Activated CD4-positive, alpha-beta T cell treated with anti-CD3 and anti-CD28 coated beads, Interleukin-2, amount 10 ng/mL, durations not matched to agents 7 days and 5 days (primary cell): ENCODE results near the gene TMEM140. TPM values are rescaled to one million over a fixed set of nuclear protein-coding genes. Genes with fewer than 3 reads are reported as not detected.

Experiments used
- CTCF ChIA-PET: fragments of 350-600 bp; sonication (Branson Sonifier 250); formaldehyde crosslinking; loops from one replicate; lab custom pipeline; 2021; ENCODE audit warnings: antibody characterized with exemption; lab: Charles Lee
- POLR2A ChIA-PET: fragments of 350-600 bp; sonication (Branson Sonifier 250); formaldehyde crosslinking; loops from one replicate; lab custom pipeline; 2021; ENCODE audit warnings: antibody characterized with exemption; lab: Charles Lee
- DNase-seq: peaks from one replicate; pipeline ENCODE4 v3.0.0-alpha.2; 2020
- H3K27ac Mint-ChIP-seq: one replicate; pipeline ENCODE4 v1.8.0; 2021; ENCODE audit warnings: mild to moderate bottlenecking, moderate library complexity, mixed read lengths
- H3K27me3 Mint-ChIP-seq: one replicate; pipeline ENCODE4 v1.8.0; 2021; ENCODE audit warnings: mixed read lengths
- H3K36me3 Mint-ChIP-seq: one replicate; pipeline ENCODE4 v1.8.0; 2021; ENCODE audit warnings: low read depth, mixed read lengths
- H3K4me1 Mint-ChIP-seq: one replicate; pipeline ENCODE4 v1.8.0; 2021; ENCODE audit warnings: mixed read lengths
- H3K4me3 Mint-ChIP-seq: one replicate; pipeline ENCODE4 v1.8.0; 2021; ENCODE audit warnings: mild to moderate bottlenecking, moderate library complexity, mixed read lengths
- H3K9me3 Mint-ChIP-seq: one replicate; pipeline ENCODE4 v1.8.0; 2021; ENCODE audit warnings: mixed read lengths
- total RNA-seq, 2 experiments: library from RNA; stranded (reverse); gene quantifications; one replicate each; pipeline ENCODE4 v1.2.3, GENCODE V29; 2021

TMEM140 gene
- total RNA-seq, 2 experiments from 2014 or later = 25.3 to 27.7 TPM

DNA sequence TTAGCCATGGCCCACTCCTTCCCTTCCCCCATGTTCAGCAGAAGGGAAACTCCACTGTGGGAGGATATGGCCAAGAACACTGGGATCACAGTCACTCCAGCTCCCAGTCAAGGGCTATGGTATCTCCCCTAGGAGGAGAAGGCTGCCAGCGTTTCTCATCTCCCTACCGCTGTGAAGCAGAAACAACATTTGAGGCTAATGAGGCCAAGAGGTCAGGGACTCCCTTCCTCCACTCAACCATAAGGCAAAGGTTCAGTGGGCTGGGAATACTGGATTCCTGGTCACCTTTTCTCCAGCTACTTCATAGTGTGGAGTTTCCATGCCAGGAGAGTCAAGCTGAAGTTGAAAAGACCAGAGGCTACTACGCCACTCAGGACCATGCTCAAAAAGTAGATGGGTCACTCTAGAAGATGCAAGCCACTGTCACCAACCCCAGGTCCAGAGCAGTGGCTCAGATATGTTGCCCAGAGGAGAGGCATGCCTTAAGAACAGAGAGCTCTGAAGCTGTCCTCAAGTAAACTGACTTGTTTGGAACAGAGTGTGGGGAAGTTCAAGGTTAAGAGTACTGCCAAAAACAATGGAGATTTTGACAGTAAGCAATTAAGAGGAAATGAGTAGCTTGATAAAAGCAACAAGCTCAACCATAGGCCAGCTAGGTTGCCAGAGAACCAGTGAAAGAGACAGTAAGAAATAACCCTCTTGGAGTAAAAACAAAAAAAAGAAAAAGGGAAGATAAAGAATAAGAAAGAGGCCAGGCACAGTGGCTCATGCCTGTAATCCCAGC is 3.8 kb upstream of the TMEM140 start:
- Mint-ChIP-seq H3K4me3 (no peak overlapping the region), H3K36me3 (peaks cover 13% of the 10 kb centered on the region), H3K9me3 (no peaks in the 10 kb centered on the region), H3K27me3 (peaks cover 5% of the 10 kb centered on the region), H3K27ac (no peak overlapping the region), H3K4me1 (peaks cover 27% of the 10 kb centered on the region)
- DNase-seq = no peak
- ChIA-PET CTCF (interaction anchor here (0.8 to 1.0 kb wide), 2 partner anchors 123 to 157 kb away, joined by 3 read pairs; no protein-coding TSS in a partner anchor), POLR2A (no interaction called here)

DNA sequence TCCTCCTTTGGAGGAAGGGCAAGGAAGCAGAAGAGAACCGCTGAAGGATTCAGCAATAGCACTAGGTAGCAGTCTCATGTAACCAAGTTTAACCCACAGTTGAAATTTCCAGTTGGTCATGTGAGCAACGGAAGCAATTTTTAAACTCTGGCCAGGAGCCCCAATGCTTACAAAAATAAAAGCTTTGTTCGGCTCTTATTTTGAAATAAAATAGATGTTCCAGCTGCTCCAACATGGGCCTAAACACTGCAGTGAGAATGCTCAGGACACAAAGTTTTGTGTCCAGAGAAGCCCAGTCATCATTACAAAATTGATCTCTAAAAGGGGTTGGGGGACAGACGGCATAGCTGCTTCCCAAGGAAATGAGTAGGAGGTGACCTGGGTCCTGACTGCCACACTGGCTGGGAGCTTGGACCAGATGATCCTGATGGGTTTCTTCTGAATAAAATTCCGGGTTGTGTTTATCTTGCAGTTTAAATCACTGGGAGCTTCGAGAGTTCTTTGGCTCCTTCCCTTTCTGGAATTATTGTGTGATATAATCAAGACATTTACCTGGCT is 452 bp upstream of the TMEM140 start:
- Mint-ChIP-seq H3K4me3 (peak overlapping the region; percentile 86), H3K27me3 (no peaks in the 10 kb centered on the region), H3K36me3 (peaks cover 42% of the 10 kb centered on the region), H3K27ac (peak overlapping the region; percentile 96), H3K4me1 (peaks cover 54% of the 10 kb centered on the region), H3K9me3 (no peaks in the 10 kb centered on the region)
- ChIA-PET CTCF (interaction anchor here (0.9 to 2.6 kb wide), 7 partner anchors 10 to 161 kb away, joined by 3 to 11 read pairs (median 8); partner anchors contain the start of genes AGBL3 and CYREN), POLR2A (interaction anchor here (0.7 to 1.4 kb wide), 3 partner anchors 22 to 487 kb away, joined by 3 to 6 read pairs (median 4); no protein-coding TSS in a partner anchor)
- peak; percentile 44 for DNase-seq

DNA sequence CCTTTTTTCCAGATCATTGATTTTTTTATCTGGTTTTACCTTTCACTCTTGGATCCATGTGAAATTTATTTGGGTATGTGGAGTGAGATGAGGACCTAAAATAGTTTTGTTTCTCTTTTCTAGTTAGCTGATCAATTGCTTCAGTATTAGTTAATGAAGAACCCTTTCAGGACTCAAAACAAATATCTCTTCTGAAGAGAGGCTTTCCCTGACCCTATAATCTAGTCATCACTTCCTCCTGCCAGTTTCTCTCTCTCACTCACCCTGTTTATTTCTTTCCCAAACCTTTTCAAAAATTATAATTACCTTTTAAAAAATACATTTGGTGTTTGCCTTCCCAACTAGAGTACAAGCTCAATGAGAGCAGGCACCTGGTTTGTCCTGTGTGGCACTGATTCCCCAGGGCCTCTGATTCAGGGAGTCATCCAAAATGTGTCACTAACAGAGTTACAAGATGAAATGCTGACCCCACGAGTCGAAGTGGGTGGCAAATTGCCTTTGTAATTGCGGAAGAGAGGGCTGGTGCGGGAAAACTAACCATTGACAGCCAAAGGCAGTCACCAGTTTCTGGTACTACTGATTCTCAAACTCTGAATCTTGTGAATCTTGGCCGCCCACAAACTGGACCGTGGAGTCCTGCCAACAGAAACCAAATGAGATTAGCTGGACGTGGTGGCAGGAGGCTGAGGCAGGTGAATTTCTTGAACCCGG is 2.4 kb downstream of the TMEM140 start:
- peaks cover 65% of the 10 kb centered on the region for H3K4me1 Mint-ChIP-seq
- CTCF ChIA-PET = interaction anchor here (1.2 to 2.0 kb wide), 3 partner anchors 11 to 163 kb away, joined by 3 to 9 read pairs (median 4); partner anchors contain the start of gene CYREN
- H3K9me3 Mint-ChIP-seq = peaks cover 23% of the 10 kb centered on the region
- POLR2A ChIA-PET = no interaction called here
- DNase-seq = no peak
- peaks cover 66% of the 10 kb centered on the region for H3K36me3 Mint-ChIP-seq
- no peaks in the 10 kb centered on the region for H3K27me3 Mint-ChIP-seq
- H3K27ac Mint-ChIP-seq = peak overlapping the region; percentile 96
- peak overlapping the region; percentile 86 for H3K4me3 Mint-ChIP-seq

DNA sequence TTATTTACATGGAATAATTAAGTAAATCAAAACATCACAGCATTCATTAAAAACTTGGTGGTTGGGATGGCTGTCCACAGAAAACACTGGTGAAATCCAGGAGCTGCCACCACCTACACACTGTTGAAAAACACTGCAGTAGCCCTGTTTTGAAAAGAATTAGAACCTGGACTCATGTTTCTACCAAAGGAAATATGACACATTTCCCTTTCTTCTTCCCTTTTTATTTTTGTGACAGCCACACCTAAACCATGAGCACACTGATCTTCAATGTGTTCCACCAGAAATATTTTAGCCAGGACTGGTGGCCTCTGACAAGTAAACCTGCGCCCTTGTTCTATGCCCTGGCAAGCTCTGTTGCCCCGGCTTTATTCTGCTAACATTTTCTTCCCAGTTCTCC is 3.3 kb downstream of the TMEM140 start:
- ChIA-PET CTCF (interaction anchor here (0.9 to 2.0 kb wide), 2 partner anchors 10 to 18 kb away, joined by 4 to 9 read pairs; partner anchors contain the start of gene CYREN), POLR2A (no interaction called here)
- H3K27ac Mint-ChIP-seq = peak overlapping the region; percentile 26
- H3K27me3 Mint-ChIP-seq = no peaks in the 10 kb centered on the region
- peaks cover 60% of the 10 kb centered on the region for H3K4me1 Mint-ChIP-seq
- H3K4me3 Mint-ChIP-seq = peak overlapping the region; percentile 86
- peaks cover 75% of the 10 kb centered on the region for H3K36me3 Mint-ChIP-seq
- DNase-seq = no peak
- H3K9me3 Mint-ChIP-seq = peaks cover 31% of the 10 kb centered on the region

DNA sequence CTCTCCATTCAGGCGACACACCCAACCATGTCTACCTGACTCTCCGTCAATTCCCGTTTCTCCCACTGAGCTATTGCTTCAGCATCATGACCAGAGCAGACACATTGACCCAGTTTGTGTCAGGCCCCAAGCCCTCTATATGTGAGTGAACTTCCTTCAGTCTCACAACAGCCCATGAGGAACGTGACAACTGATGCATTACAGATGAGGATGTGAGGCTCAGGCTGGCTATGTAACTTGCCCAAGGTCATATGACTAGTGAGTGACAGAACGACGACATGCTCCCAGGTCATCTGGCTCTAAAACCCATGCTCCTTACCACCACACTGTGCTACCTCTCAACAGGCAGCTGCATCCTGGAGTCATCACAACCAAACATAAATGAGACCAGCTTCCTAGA is 3.7 kb downstream of the TMEM140 start:
- no peak for DNase-seq
- peaks cover 79% of the 10 kb centered on the region for H3K36me3 Mint-ChIP-seq
- peaks cover 58% of the 10 kb centered on the region for H3K4me1 Mint-ChIP-seq
- no peak overlapping the region for H3K4me3 Mint-ChIP-seq
- H3K27me3 Mint-ChIP-seq = no peaks in the 10 kb centered on the region
- H3K27ac Mint-ChIP-seq = peak overlapping the region; percentile 26
- ChIA-PET CTCF (interaction anchor here (0.9 to 2.0 kb wide), 2 partner anchors 9 to 18 kb away, joined by 4 to 9 read pairs; partner anchors contain the start of gene CYREN), POLR2A (no interaction called here)
- peaks cover 34% of the 10 kb centered on the region for H3K9me3 Mint-ChIP-seq

DNA sequence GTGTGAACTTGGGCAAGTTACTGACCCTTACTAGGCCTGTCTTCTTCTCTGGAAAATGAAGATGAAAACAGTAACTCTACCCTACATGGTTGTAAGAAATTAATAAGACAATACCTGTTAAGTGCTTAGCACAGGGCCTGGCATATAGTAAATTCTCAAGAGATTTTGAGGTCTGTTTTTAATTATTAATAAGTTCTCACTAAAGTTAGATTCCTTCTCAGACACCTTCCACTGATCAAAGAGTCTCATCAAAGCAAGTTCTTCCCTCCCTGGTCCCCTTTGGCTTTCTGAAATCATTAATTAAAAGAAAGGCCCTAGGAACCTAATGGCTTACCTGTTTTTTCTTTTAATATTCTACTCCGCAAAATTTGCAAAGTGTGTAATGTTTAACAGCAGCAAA is 4.6 kb downstream of the TMEM140 start:
- POLR2A ChIA-PET = no interaction called here
- H3K9me3 Mint-ChIP-seq = peaks cover 43% of the 10 kb centered on the region
- no peaks in the 10 kb centered on the region for H3K27me3 Mint-ChIP-seq
- H3K4me1 Mint-ChIP-seq = peaks cover 53% of the 10 kb centered on the region
- CTCF ChIA-PET = interaction anchor here (2.0 kb wide), 1 partner anchor 17 kb away, joined by 9 read pairs; the partner anchor contains the start of gene CYREN
- no peak overlapping the region for H3K27ac Mint-ChIP-seq
- no peak for DNase-seq
- H3K36me3 Mint-ChIP-seq = peaks cover 88% of the 10 kb centered on the region
- no peak overlapping the region for H3K4me3 Mint-ChIP-seq

DNA sequence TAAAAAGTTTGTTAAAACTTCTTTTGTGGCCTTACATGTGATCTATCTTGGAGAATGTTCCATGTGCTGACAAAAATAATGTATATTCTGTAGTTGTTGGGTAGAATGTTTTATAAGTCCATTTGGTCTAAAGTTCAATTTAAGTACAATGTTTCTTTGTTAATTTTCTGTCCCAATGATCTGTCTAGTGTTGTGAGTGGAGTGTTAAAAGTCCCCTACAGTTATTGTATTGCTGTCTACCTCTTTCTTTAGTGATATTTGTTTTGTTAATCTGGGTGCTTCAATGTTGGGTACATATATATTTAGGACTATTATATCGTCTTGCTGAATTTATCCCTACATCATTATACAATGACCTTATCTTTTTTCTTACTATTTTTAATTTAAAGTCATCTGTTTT is 6.9 kb downstream of the TMEM140 start:
- CTCF ChIA-PET = no interaction called here
- no peak for DNase-seq
- no peak overlapping the region for H3K27ac Mint-ChIP-seq
- H3K9me3 Mint-ChIP-seq = peaks cover 46% of the 10 kb centered on the region
- no peak overlapping the region for H3K4me3 Mint-ChIP-seq
- peaks cover 55% of the 10 kb centered on the region for H3K4me1 Mint-ChIP-seq
- H3K27me3 Mint-ChIP-seq = no peaks in the 10 kb centered on the region
- peaks cover 93% of the 10 kb centered on the region for H3K36me3 Mint-ChIP-seq
- POLR2A ChIA-PET = no interaction called here

DNA sequence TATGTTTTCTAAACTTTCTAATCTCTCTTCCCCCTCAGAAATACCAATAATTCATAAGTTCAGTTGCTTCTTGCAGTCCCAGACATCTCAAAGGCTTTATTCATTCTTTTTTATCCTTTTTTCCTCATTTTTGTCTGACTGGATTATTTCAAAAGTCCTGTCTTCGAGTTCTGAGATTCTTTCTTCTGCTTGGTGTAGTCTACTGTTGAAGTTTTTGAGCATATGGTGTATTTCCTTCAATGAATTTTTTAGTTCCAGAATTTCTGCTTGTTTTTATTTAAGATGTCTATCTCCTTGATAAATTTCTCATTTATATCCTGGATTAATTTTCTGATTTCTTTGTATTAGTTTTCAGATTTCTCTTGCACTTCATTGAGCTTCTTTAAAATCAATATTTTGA is 8.4 kb downstream of the TMEM140 start:
- Mint-ChIP-seq H3K9me3 (peaks cover 46% of the 10 kb centered on the region), H3K4me3 (no peak overlapping the region), H3K36me3 (peaks cover 93% of the 10 kb centered on the region), H3K4me1 (peaks cover 55% of the 10 kb centered on the region), H3K27ac (no peak overlapping the region), H3K27me3 (no peaks in the 10 kb centered on the region)
- ChIA-PET CTCF (interaction anchor here (0.7 to 2.8 kb wide), 6 partner anchors 8 to 348 kb away, joined by 3 to 12 read pairs (median 4); partner anchors contain the start of genes AGBL3, CYREN and TMEM140), POLR2A (no interaction called here)
- DNase-seq = no peak

DNA sequence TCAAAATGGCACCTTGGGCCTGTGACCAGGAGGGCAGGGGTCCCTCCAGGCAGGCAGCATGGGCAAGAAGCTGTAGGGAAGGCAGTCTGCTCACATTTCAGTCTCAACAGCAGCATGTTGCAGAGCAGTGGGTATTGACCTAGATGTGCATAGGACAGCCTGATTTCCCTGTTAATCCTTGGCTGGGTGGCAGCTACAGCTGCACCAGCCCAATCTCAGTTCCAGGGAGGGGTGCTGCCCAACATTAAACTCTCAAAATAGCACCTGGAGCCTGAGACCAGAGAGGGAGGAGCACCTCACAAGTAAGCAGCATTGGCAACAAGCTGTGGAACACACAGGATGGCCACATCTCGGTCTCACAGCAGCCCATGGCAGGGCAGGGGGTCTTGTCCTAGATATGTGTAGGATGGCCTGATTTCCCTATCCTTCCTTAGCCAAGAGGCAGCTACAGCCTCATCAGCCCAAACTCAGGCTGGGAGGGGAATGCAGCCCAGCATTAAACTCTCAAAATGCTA is 10.3 kb downstream of the TMEM140 start:
- Mint-ChIP-seq H3K27ac (no peak overlapping the region), H3K27me3 (no peaks in the 10 kb centered on the region), H3K36me3 (peaks cover 92% of the 10 kb centered on the region), H3K4me1 (peaks cover 48% of the 10 kb centered on the region), H3K9me3 (peaks cover 58% of the 10 kb centered on the region), H3K4me3 (no peak overlapping the region)
- DNase-seq = no peak
- ChIA-PET POLR2A (no interaction called here), CTCF (interaction anchor here (0.6 to 2.8 kb wide), 5 partner anchors 10 to 172 kb away, joined by 3 to 12 read pairs (median 9); partner anchors contain the start of genes AGBL3, CYREN and TMEM140)

DNA sequence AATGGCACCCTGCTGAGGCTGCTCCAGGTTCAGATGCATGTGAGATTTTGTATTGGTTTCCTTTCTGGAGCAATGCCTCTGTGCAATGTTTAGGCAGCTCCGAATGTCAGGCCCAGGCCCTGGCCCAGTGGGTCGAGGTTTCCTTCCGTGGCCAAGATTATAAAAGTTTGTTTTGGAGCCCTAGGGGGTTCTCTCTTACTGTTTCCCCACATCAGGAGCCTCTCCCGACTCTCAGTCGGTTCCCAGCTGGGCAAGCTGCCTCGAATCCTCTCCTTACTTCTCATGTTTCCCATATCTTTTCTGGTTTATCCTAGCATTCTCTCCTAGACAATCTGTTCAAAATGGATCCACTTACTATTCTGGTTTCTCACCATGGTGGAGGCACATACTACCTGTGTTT is 11.0 kb downstream of the TMEM140 start:
- Mint-ChIP-seq H3K9me3 (peaks cover 54% of the 10 kb centered on the region), H3K4me1 (peaks cover 44% of the 10 kb centered on the region), H3K27me3 (no peaks in the 10 kb centered on the region), H3K36me3 (peaks cover 88% of the 10 kb centered on the region), H3K27ac (no peak overlapping the region), H3K4me3 (no peak overlapping the region)
- ChIA-PET POLR2A (no interaction called here), CTCF (interaction anchor here (1.3 to 2.8 kb wide), 4 partner anchors 10 to 173 kb away, joined by 3 to 12 read pairs (median 10); partner anchors contain the start of genes AGBL3, CYREN and TMEM140)
- DNase-seq = no peak

DNA sequence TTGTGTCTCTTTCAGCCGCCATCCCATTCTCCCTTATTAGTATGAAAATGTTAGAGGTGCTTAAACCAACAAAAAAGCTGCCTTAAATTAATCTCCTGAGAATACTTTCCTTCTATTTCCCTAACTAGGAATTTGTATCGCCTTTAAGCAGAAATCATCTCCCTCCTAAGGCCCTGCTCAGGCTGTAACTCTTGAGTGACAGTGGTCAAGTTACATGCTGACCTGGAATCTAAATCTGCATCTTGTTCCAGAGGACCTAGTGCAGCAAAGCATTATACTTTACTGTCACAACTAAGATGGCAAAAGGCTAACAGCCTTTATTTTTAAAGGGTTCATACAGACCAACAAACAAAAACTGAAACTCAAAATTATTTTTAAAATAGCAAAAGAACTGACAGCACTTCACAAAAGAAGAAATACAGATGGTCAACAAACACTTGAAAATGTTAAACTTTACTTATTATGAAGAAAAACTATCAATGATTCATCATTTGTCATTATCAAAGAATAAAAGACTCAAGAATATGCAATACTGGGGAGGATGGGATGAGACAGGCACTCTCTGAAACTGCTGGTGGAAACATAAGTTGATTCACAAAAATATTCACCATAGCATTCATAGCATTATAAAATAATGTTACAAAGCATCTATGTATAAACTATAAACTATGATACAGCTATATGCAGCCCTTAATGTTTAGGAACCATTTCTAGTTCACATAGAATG is 11.7 kb downstream of the TMEM140 start:
- H3K9me3 Mint-ChIP-seq = peaks cover 47% of the 10 kb centered on the region
- no peak overlapping the region for H3K4me3 Mint-ChIP-seq
- peaks cover 37% of the 10 kb centered on the region for H3K4me1 Mint-ChIP-seq

More for the DNA sequence above, 11.7 kb downstream of the TMEM140 start:
- peaks cover 85% of the 10 kb centered on the region for H3K36me3 Mint-ChIP-seq
- POLR2A ChIA-PET = no interaction called here
- no peaks in the 10 kb centered on the region for H3K27me3 Mint-ChIP-seq
- no peak for DNase-seq
- CTCF ChIA-PET = interaction anchor here (1.2 to 2.2 kb wide), 4 partner anchors 10 to 173 kb away, joined by 3 to 9 read pairs (median 6); partner anchors contain the start of genes AGBL3 and TMEM140
- peak overlapping the region; percentile 73 for H3K27ac Mint-ChIP-seq
